ENCODE results near the gene FBXW11. TPM values are rescaled to one million over a fixed set of nuclear protein-coding genes. Genes with fewer than 3 reads are reported as not detected.

The FBXW11 gene
- total RNA-seq, 1 donor from 2014 or later = 54.1 TPM

Other genes with a start within 250 kb of the FBXW11 start
- gene SMIM23, start 220.8 kb downstream of the FBXW11 start, total RNA-seq = not detected
- gene STK10, start 181.6 kb upstream of the FBXW11 start, total RNA-seq = 45.1 TPM
- gene EFCAB9, start 187.5 kb upstream of the FBXW11 start, total RNA-seq = not detected